ENCODE data around the gene STOX1. TPM values are rescaled to one million over a fixed set of nuclear protein-coding genes. Genes with fewer than 3 reads are reported as not detected.

Gene STOX1
- polyA plus RNA-seq, 1 donor from 2014 or later: 1.2 TPM

DNA sequence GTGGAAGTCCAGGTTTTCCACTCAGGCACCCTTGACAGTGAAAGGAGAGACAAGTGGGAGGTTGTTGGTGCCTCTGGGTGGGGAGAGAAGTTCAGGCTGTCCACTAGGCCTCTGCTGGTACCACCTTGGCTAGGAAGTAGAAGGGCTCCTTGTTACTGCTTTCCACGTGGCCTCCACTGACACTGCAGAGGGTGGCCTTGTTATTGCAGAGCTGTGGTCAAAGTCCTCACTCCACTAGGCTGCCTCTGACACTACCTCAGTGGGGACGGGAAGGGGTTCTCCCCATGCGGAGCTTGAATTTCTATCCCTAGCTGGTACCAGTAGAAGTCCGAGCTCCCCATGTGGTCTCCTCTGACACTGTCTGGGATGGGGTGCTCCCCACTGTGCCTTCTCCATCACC lies 14.9 kb upstream of the STOX1 start:
- Histone ChIP-seq H3K4me2 (ENCODE audit: low read length) (no peak overlapping the region), H3K27ac (ENCODE audit: low read length) (no peak overlapping the region), H3K4me3 (ENCODE audit: low read length) (no peak overlapping the region), H3K9me2 (ENCODE audit: insufficient read depth, low read length) (no peaks in the 10 kb centered on the region), H4K20me1 (ENCODE audit: insufficient read depth) (no peaks in the 10 kb centered on the region), H2AFZ (ENCODE audit: low read depth, low read length) (no peak overlapping the region), H3K9ac (ENCODE audit: low read length) (no peak overlapping the region), H3K9me3 (ENCODE audit: low read length) (no peaks in the 10 kb centered on the region), H3K79me2 (replicated peaks; ENCODE audit: insufficient read depth, low read length) (no peaks in the 10 kb centered on the region), H3F3A (ENCODE audit: insufficient read depth, low read length, poor library complexity, severe bottlenecking) (no peaks in the 10 kb centered on the region), H3K36me3 (ENCODE audit: insufficient read depth, low read length) (no peaks in the 10 kb centered on the region), H3K27me3 (ENCODE audit: insufficient read depth, low read depth, low read length) (no peaks in the 10 kb centered on the region)
- TF ChIP-seq TAF1 (IDR thresholded peaks at IDR 0.05; ENCODE audit: low read depth): no peak
- no peak for TF ChIP-seq EZH2 (IDR thresholded peaks at IDR 0.05; ENCODE audit: borderline replicate concordance, insufficient read depth, low read length, poor library complexity, severe bottlenecking)
- TF ChIP-seq RAD21 (conservative IDR thresholded peaks at IDR 0.05): no peak
- no peak for TF ChIP-seq MXI1 (conservative IDR thresholded peaks at IDR 0.05; ENCODE audit: poor library complexity, severe bottlenecking)
- TF ChIP-seq, protein P1, sequence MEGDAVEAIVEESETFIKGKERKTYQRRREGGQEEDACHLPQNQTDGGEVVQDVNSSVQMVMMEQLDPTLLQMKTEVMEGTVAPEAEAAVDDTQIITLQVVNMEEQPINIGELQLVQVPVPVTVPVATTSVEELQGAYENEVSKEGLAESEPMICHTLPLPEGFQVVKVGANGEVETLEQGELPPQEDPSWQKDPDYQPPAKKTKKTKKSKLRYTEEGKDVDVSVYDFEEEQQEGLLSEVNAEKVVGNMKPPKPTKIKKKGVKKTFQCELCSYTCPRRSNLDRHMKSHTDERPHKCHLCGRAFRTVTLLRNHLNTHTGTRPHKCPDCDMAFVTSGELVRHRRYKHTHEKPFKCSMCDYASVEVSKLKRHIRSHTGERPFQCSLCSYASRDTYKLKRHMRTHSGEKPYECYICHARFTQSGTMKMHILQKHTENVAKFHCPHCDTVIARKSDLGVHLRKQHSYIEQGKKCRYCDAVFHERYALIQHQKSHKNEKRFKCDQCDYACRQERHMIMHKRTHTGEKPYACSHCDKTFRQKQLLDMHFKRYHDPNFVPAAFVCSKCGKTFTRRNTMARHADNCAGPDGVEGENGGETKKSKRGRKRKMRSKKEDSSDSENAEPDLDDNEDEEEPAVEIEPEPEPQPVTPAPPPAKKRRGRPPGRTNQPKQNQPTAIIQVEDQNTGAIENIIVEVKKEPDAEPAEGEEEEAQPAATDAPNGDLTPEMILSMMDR (IDR thresholded peaks at IDR 0.05; ENCODE audit: poor library complexity, severe bottlenecking): no peak
- TF ChIP-seq EP300 (conservative IDR thresholded peaks at IDR 0.05; ENCODE audit: poor library complexity, severe bottlenecking): no peak
- TF ChIP-seq SMC3 (conservative IDR thresholded peaks at IDR 0.05; ENCODE audit: poor library complexity): no peak
- TF ChIP-seq POLR2AphosphoS5 (IDR thresholded peaks at IDR 0.05): no peak
- TF ChIP-seq, protein P2, sequence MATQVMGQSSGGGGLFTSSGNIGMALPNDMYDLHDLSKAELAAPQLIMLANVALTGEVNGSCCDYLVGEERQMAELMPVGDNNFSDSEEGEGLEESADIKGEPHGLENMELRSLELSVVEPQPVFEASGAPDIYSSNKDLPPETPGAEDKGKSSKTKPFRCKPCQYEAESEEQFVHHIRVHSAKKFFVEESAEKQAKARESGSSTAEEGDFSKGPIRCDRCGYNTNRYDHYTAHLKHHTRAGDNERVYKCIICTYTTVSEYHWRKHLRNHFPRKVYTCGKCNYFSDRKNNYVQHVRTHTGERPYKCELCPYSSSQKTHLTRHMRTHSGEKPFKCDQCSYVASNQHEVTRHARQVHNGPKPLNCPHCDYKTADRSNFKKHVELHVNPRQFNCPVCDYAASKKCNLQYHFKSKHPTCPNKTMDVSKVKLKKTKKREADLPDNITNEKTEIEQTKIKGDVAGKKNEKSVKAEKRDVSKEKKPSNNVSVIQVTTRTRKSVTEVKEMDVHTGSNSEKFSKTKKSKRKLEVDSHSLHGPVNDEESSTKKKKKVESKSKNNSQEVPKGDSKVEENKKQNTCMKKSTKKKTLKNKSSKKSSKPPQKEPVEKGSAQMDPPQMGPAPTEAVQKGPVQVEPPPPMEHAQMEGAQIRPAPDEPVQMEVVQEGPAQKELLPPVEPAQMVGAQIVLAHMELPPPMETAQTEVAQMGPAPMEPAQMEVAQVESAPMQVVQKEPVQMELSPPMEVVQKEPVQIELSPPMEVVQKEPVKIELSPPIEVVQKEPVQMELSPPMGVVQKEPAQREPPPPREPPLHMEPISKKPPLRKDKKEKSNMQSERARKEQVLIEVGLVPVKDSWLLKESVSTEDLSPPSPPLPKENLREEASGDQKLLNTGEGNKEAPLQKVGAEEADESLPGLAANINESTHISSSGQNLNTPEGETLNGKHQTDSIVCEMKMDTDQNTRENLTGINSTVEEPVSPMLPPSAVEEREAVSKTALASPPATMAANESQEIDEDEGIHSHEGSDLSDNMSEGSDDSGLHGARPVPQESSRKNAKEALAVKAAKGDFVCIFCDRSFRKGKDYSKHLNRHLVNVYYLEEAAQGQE (IDR thresholded peaks at IDR 0.05; ENCODE audit: borderline replicate concordance): no peak

DNA sequence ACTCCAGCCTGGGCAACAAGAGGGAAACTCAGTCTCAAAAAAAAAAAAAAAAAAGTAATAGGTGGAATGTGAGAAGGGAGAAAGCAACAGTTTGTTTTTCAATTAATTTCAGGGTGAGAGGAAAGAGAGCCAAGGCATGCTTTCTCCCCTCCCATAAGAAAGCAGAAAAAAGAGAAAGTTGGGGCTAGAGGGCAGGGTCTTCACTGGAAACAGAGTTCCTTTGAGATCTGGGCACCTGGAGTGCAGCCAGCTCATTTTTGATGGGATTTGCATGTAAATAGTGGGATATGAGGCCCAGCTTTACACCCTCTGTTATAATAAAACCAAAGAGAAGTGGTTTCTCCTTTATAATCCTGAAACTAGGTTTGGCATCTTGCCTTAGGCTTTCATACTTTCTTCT lies 13.8 kb upstream of the STOX1 start:
- H3K9me3 ChIP-seq (ENCODE audit: low read length): no peaks in the 10 kb centered on the region
- H3K27ac ChIP-seq (ENCODE audit: low read length): no peak overlapping the region
- no peaks in the 10 kb centered on the region for H4K20me1 ChIP-seq (ENCODE audit: insufficient read depth)
- H2AFZ ChIP-seq (ENCODE audit: low read depth, low read length): no peak overlapping the region
- TF ChIP-seq RAD21 (conservative IDR thresholded peaks at IDR 0.05) (no peak), EZH2 (IDR thresholded peaks at IDR 0.05; ENCODE audit: borderline replicate concordance, insufficient read depth, low read length, poor library complexity, severe bottlenecking) (no peak), POLR2AphosphoS5 (IDR thresholded peaks at IDR 0.05) (no peak), TAF1 (IDR thresholded peaks at IDR 0.05; ENCODE audit: low read depth) (no peak), SMC3 (conservative IDR thresholded peaks at IDR 0.05; ENCODE audit: poor library complexity) (no peak), MXI1 (conservative IDR thresholded peaks at IDR 0.05; ENCODE audit: poor library complexity, severe bottlenecking) (no peak), EP300 (conservative IDR thresholded peaks at IDR 0.05; ENCODE audit: poor library complexity, severe bottlenecking) (no peak)
- TF ChIP-seq, protein P2 (IDR thresholded peaks at IDR 0.05; ENCODE audit: borderline replicate concordance): no peak
- TF ChIP-seq, protein P1 (IDR thresholded peaks at IDR 0.05; ENCODE audit: poor library complexity, severe bottlenecking): no peak
- H3K79me2 ChIP-seq (replicated peaks; ENCODE audit: insufficient read depth, low read length): no peaks in the 10 kb centered on the region
- no peaks in the 10 kb centered on the region for H3F3A ChIP-seq (ENCODE audit: insufficient read depth, low read length, poor library complexity, severe bottlenecking)
- H3K36me3 ChIP-seq (ENCODE audit: insufficient read depth, low read length): no peaks in the 10 kb centered on the region
- no peaks in the 10 kb centered on the region for H3K27me3 ChIP-seq (ENCODE audit: insufficient read depth, low read depth, low read length)
- no peaks in the 10 kb centered on the region for H3K9me2 ChIP-seq (ENCODE audit: insufficient read depth, low read length)
- H3K4me2 ChIP-seq (ENCODE audit: low read length): no peak overlapping the region
- H3K9ac ChIP-seq (ENCODE audit: low read length): no peak overlapping the region
- H3K4me3 ChIP-seq (ENCODE audit: low read length): no peak overlapping the region

All from neural cell (in vitro differentiated cells).